ENCODE results near the gene SLC2A9. TPM values are rescaled to one million over a fixed set of nuclear protein-coding genes. Genes with fewer than 3 reads are reported as not detected.

The SLC2A9 gene
- polyA plus RNA-seq, 2 of the 4 experiments (the other 2 are of a cell fraction): 0.62 to 0.70 TPM

GRCh38 chr4:9942139-9942538, 79.2 kb downstream of the SLC2A9 start:
- H3K4me1 ChIP-seq: no peaks in the 10 kb centered on the region

More at GRCh38 chr4:9942139-9942538, 79.2 kb downstream of the SLC2A9 start:
- 20% methylated on average over 4 of the region's 5 CpGs for WGBS (ENCODE audit: missing lambda C conversion rate)
- no peak for TF ChIP-seq USF2 (IDR thresholded peaks at IDR 0.05)
- no peak for TF ChIP-seq RFX5 (IDR thresholded peaks at IDR 0.05)
- TF ChIP-seq PHF8 (IDR thresholded peaks at IDR 0.05; ENCODE audit: borderline replicate concordance, low read depth): no peak
- no peak for TF ChIP-seq CEBPB (IDR thresholded peaks at IDR 0.05)
- no peak for TF ChIP-seq RARB (CRISPR knock-in tag; IDR thresholded peaks at IDR 0.05)
- TF ChIP-seq KDM1A (IDR thresholded peaks at IDR 0.05; ENCODE audit: low read depth): no peak
- TF ChIP-seq HMGXB4 (CRISPR knock-in tag; IDR thresholded peaks at IDR 0.05; ENCODE audit: borderline replicate concordance): no peak
- no peak for TF ChIP-seq CHD4 (IDR thresholded peaks at IDR 0.05; ENCODE audit: borderline replicate concordance)
- no peak for TF ChIP-seq POLR2A (IDR thresholded peaks at IDR 0.05; ENCODE audit: low read length)
- TF ChIP-seq KDM5A (IDR thresholded peaks at IDR 0.05): no peak
- TF ChIP-seq, protein P1, sequence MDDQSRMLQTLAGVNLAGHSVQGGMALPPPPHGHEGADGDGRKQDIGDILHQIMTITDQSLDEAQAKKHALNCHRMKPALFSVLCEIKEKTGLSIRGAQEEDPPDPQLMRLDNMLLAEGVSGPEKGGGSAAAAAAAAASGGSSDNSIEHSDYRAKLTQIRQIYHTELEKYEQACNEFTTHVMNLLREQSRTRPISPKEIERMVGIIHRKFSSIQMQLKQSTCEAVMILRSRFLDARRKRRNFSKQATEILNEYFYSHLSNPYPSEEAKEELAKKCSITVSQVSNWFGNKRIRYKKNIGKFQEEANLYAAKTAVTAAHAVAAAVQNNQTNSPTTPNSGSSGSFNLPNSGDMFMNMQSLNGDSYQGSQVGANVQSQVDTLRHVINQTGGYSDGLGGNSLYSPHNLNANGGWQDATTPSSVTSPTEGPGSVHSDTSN (IDR thresholded peaks at IDR 0.05): no peak
- no peak for TF ChIP-seq GATA3 (IDR thresholded peaks at IDR 0.05; ENCODE audit: borderline replicate concordance)
- TF ChIP-seq HES2 (IDR thresholded peaks at IDR 0.05): no peak
- TF ChIP-seq CBX8 (IDR thresholded peaks at IDR 0.05): no peak
- TF ChIP-seq HEYL (CRISPR knock-in tag; IDR thresholded peaks at IDR 0.05): no peak
- no peak for TF ChIP-seq HDAC2 (IDR thresholded peaks at IDR 0.05)
- no peak for TF ChIP-seq TP53 (CRISPR knock-in tag; IDR thresholded peaks at IDR 0.05)
- TF ChIP-seq REST (IDR thresholded peaks at IDR 0.05): no peak
- no peak for TF ChIP-seq JUN (IDR thresholded peaks at IDR 0.05)
- CTCF ChIA-PET: no interaction called here
- DNase-seq (ENCODE audit: low read depth in 1 of 2, low spot score in 1 of 2) (no peak), ATAC-seq (no peak), FAIRE-seq (no peak)
- no peak overlapping the region for H3K4me2 ChIP-seq
- POLR2A ChIA-PET: no interaction called here
- no peaks in the 10 kb centered on the region for H3K9me3 ChIP-seq
- H3K4me3 ChIP-seq: no peak overlapping the region
- H3K27ac ChIP-seq: no peak overlapping the region

All from A549 (cell line).